Measurements from ENCODE around the gene RASAL1.

The RASAL1 gene

GRCh38 chr12:113070117-113070906 is 65.2 kb downstream of the RASAL1 start:
- WGBS, result 75% methylated on average over 15 of the region's 15 CpGs
- no peak overlapping the region for H3K18ac ChIP-seq (ENCODE audit: low read depth in 1 of 2, low read length in 2 of 2)
- no peaks in the 10 kb centered on the region for H3K79me1 ChIP-seq (replicated peaks; ENCODE audit: low read length, poor library complexity, severe bottlenecking)
- H3K23ac ChIP-seq (ENCODE audit: low read length in 2 of 2), result no peak overlapping the region
- H2BK15ac ChIP-seq (ENCODE audit: low read depth, poor library complexity, severe bottlenecking), result no peak overlapping the region
- no peak overlapping the region for H4K91ac ChIP-seq (ENCODE audit: low read length)
- no peak overlapping the region for H3K9ac ChIP-seq (ENCODE audit: low read length)
- no peak overlapping the region for H2AK5ac ChIP-seq (ENCODE audit: low read length, severe bottlenecking)
- no peak overlapping the region for H2BK12ac ChIP-seq (ENCODE audit: low read length in 2 of 2)
- DNase-seq, result no peak
- H3K4me2 ChIP-seq (ENCODE audit: low read length, poor library complexity, severe bottlenecking), result no peak overlapping the region
- no peaks in the 10 kb centered on the region for H3K9me3 ChIP-seq (ENCODE audit: control insufficient read depth, low read length)
- H3K14ac ChIP-seq (ENCODE audit: low read length in 2 of 2), result no peak overlapping the region
- no peak overlapping the region for H3K4me3 ChIP-seq (ENCODE audit: insufficient read depth in 1 of 2, low read depth in 1 of 2, low read length in 2 of 2)
- no peak overlapping the region for H2BK5ac ChIP-seq (ENCODE audit: low read depth, low read length, poor library complexity, severe bottlenecking)
- peaks cover 2% of the 10 kb centered on the region for H3K4me1 ChIP-seq (ENCODE audit: control insufficient read depth, insufficient read depth, low read depth, low read length)
- peaks cover 62 to 82% of the 10 kb centered on the region in 2 experiments for H3K27me3 ChIP-seq (ENCODE audit: control insufficient read depth in 1 of 2, insufficient read depth in 1 of 2, low read length in 2 of 2)
- no peak overlapping the region for H3K27ac ChIP-seq (ENCODE audit: low read length, poor library complexity, severe bottlenecking)
- no peak overlapping the region for H3K4ac ChIP-seq (ENCODE audit: low read depth in 1 of 2, low read length in 2 of 2)
- H2BK120ac ChIP-seq (ENCODE audit: low read depth, low read length), result no peak overlapping the region
- no peak overlapping the region for H2AFZ ChIP-seq (ENCODE audit: low read depth, low read length)
- H3K36me3 ChIP-seq (ENCODE audit: control insufficient read depth in 1 of 2, insufficient read depth in 2 of 2, low read depth in 1 of 2, low read length in 2 of 2), result no peaks in the 10 kb centered on the region
- no peak overlapping the region for H4K8ac ChIP-seq (ENCODE audit: low read length)

DNA sequence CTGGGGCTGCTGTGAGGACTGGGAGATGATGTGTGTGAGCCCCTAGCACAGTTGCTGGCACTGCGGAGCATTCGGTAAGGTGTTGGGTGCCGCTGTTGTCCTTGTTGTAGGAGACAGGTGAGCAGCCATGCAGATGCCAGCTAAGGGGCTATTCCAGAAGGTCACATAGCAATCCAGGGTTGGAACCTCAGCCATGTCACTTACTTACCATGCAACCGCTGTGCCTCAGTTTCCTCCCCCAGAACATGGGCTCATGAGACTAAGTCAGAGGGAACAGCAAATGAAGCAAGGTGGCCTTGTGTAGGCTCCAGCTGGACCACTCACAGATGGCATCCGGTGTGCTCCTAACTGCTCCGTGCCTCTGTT is 65.8 kb downstream of the RASAL1 start:
- Histone ChIP-seq H3K36me3 (ENCODE audit: control insufficient read depth in 1 of 2, insufficient read depth in 2 of 2, low read depth in 1 of 2, low read length in 2 of 2) (no peaks in the 10 kb centered on the region), H2BK15ac (ENCODE audit: low read depth, poor library complexity, severe bottlenecking) (no peak overlapping the region), H3K4me3 (ENCODE audit: insufficient read depth in 1 of 2, low read depth in 1 of 2, low read length in 2 of 2) (no peak overlapping the region), H3K4me2 (ENCODE audit: low read length, poor library complexity, severe bottlenecking) (no peak overlapping the region), H3K27me3 (ENCODE audit: control insufficient read depth in 1 of 2, insufficient read depth in 1 of 2, low read length in 2 of 2) (peaks cover 60 to 81% of the 10 kb centered on the region in 2 experiments), H3K23ac (ENCODE audit: low read length in 2 of 2) (no peak overlapping the region), H2BK5ac (ENCODE audit: low read depth, low read length, poor library complexity, severe bottlenecking) (no peak overlapping the region), H2AFZ (ENCODE audit: low read depth, low read length) (no peak overlapping the region), H4K91ac (ENCODE audit: low read length) (no peak overlapping the region), H3K9me3 (ENCODE audit: control insufficient read depth, low read length) (no peaks in the 10 kb centered on the region), H2BK12ac (ENCODE audit: low read length in 2 of 2) (no peak overlapping the region), H3K4me1 (ENCODE audit: control insufficient read depth, insufficient read depth, low read depth, low read length) (peaks cover 2% of the 10 kb centered on the region), H3K9ac (ENCODE audit: low read length) (no peak overlapping the region), H3K27ac (ENCODE audit: low read length, poor library complexity, severe bottlenecking) (no peak overlapping the region), H4K8ac (ENCODE audit: low read length) (no peak overlapping the region), H2BK120ac (ENCODE audit: low read depth, low read length) (no peak overlapping the region), H3K4ac (ENCODE audit: low read depth in 1 of 2, low read length in 2 of 2) (no peak overlapping the region), H2AK5ac (ENCODE audit: low read length, severe bottlenecking) (no peak overlapping the region), H3K79me1 (replicated peaks; ENCODE audit: low read length, poor library complexity, severe bottlenecking) (no peaks in the 10 kb centered on the region), H3K18ac (ENCODE audit: low read depth in 1 of 2, low read length in 2 of 2) (no peak overlapping the region), H3K14ac (ENCODE audit: low read length in 2 of 2) (no peak overlapping the region)
- DNase-seq, result no peak
- WGBS, result 85% methylated on average over 6 of the region's 6 CpGs

DNA sequence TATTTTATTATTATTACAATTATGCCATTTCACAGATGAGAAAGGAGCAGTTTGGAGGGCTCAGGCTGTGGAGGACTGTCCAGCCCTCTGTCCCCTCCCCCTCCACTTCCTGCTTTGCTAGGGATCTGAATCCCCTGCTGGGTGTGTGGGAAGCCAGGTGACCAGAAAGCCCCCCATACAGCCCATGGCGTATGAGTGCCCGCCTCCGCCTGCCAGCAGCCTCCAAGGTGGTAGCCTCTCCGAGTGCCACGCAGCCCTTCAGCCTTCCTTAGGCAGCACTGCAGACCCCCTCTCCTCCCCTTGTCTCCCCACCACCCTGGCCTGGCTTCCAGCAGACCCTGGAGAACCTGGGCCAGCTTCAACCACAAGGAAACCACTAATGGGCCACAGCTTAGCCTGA is 66.4 kb downstream of the RASAL1 start:
- peaks cover 62 to 81% of the 10 kb centered on the region in 2 experiments for H3K27me3 ChIP-seq (ENCODE audit: control insufficient read depth in 1 of 2, insufficient read depth in 1 of 2, low read length in 2 of 2)
- H2AK5ac ChIP-seq (ENCODE audit: low read length, severe bottlenecking), result no peak overlapping the region
- no peak overlapping the region for H3K4me2 ChIP-seq (ENCODE audit: low read length, poor library complexity, severe bottlenecking)
- H3K4ac ChIP-seq (ENCODE audit: low read depth in 1 of 2, low read length in 2 of 2), result no peak overlapping the region
- H3K23ac ChIP-seq (ENCODE audit: low read length in 2 of 2), result no peak overlapping the region
- no peak overlapping the region for H2BK15ac ChIP-seq (ENCODE audit: low read depth, poor library complexity, severe bottlenecking)
- peaks cover 2% of the 10 kb centered on the region for H3K4me1 ChIP-seq (ENCODE audit: control insufficient read depth, insufficient read depth, low read depth, low read length)
- H2BK120ac ChIP-seq (ENCODE audit: low read depth, low read length), result no peak overlapping the region
- H4K91ac ChIP-seq (ENCODE audit: low read length), result no peak overlapping the region
- H2AFZ ChIP-seq (ENCODE audit: low read depth, low read length), result no peak overlapping the region
- no peak overlapping the region for H3K4me3 ChIP-seq (ENCODE audit: insufficient read depth in 1 of 2, low read depth in 1 of 2, low read length in 2 of 2)
- no peaks in the 10 kb centered on the region for H3K9me3 ChIP-seq (ENCODE audit: control insufficient read depth, low read length)
- no peak overlapping the region for H3K27ac ChIP-seq (ENCODE audit: low read length, poor library complexity, severe bottlenecking)
- H3K14ac ChIP-seq (ENCODE audit: low read length in 2 of 2), result no peak overlapping the region
- WGBS, result 77% methylated on average over 5 of the region's 5 CpGs
- H4K8ac ChIP-seq (ENCODE audit: low read length), result no peak overlapping the region
- H2BK5ac ChIP-seq (ENCODE audit: low read depth, low read length, poor library complexity, severe bottlenecking), result no peak overlapping the region
- no peaks in the 10 kb centered on the region for H3K36me3 ChIP-seq (ENCODE audit: control insufficient read depth in 1 of 2, insufficient read depth in 2 of 2, low read depth in 1 of 2, low read length in 2 of 2)
- no peak overlapping the region for H3K18ac ChIP-seq (ENCODE audit: low read depth in 1 of 2, low read length in 2 of 2)
- no peak for DNase-seq
- H3K9ac ChIP-seq (ENCODE audit: low read length), result no peak overlapping the region
- H2BK12ac ChIP-seq (ENCODE audit: low read length in 2 of 2), result no peak overlapping the region
- H3K79me1 ChIP-seq (replicated peaks; ENCODE audit: low read length, poor library complexity, severe bottlenecking), result no peaks in the 10 kb centered on the region

GRCh38 chr12:113067987-113068935 is 67.3 kb downstream of the RASAL1 start:
- Histone ChIP-seq H3K9ac (ENCODE audit: low read length) (no peak overlapping the region), H3K4me1 (ENCODE audit: control insufficient read depth, insufficient read depth, low read depth, low read length) (peaks cover 5% of the 10 kb centered on the region), H3K9me3 (ENCODE audit: control insufficient read depth, low read length) (no peaks in the 10 kb centered on the region), H3K14ac (ENCODE audit: low read length in 2 of 2) (no peak overlapping the region), H3K23ac (ENCODE audit: low read length in 2 of 2) (no peak overlapping the region), H2BK15ac (ENCODE audit: low read depth, poor library complexity, severe bottlenecking) (no peak overlapping the region), H2AK5ac (ENCODE audit: low read length, severe bottlenecking) (no peak overlapping the region), H3K27ac (ENCODE audit: low read length, poor library complexity, severe bottlenecking) (no peak overlapping the region), H3K4me2 (ENCODE audit: low read length, poor library complexity, severe bottlenecking) (no peak overlapping the region), H2BK120ac (ENCODE audit: low read depth, low read length) (no peak overlapping the region), H2BK5ac (ENCODE audit: low read depth, low read length, poor library complexity, severe bottlenecking) (no peak overlapping the region), H3K4me3 (ENCODE audit: insufficient read depth in 1 of 2, low read depth in 1 of 2, low read length in 2 of 2) (no peak overlapping the region), H3K4ac (ENCODE audit: low read depth in 1 of 2, low read length in 2 of 2) (no peak overlapping the region), H4K8ac (ENCODE audit: low read length) (no peak overlapping the region), H3K79me1 (replicated peaks; ENCODE audit: low read length, poor library complexity, severe bottlenecking) (no peaks in the 10 kb centered on the region), H3K18ac (ENCODE audit: low read depth in 1 of 2, low read length in 2 of 2) (no peak overlapping the region), H4K91ac (ENCODE audit: low read length) (no peak overlapping the region), H3K36me3 (ENCODE audit: control insufficient read depth in 1 of 2, insufficient read depth in 2 of 2, low read depth in 1 of 2, low read length in 2 of 2) (no peaks in the 10 kb centered on the region), H3K27me3 (ENCODE audit: control insufficient read depth in 1 of 2, insufficient read depth in 1 of 2, low read length in 2 of 2) (peaks cover 65 to 81% of the 10 kb centered on the region in 2 experiments), H2BK12ac (ENCODE audit: low read length in 2 of 2) (no peak overlapping the region), H2AFZ (ENCODE audit: low read depth, low read length) (no peak overlapping the region)
- DNase-seq, result no peak
- WGBS, result 91% methylated on average over 10 of the region's 10 CpGs

Measured in mesenchymal stem cell (in vitro differentiated cells and primary cell).